HepG2 (cell line): Measurements from ENCODE around the gene JAGN1. TPM values are rescaled to one million over a fixed set of nuclear protein-coding genes. Genes with fewer than 3 reads are reported as not detected.

Experiments
- CCDC6 ChIP-seq: sonication (generic); formaldehyde crosslinking; IDR thresholded peaks from 2 replicates; pipeline ENCODE4 v1.8.1; 2022; ENCODE audit warnings: mild to moderate bottlenecking, missing genetic modification reagents, moderate library complexity
- CREB1 ChIP-seq, 2 experiments: fragments of 450-650 bp in 1 of 2; IDR thresholded peaks; 2 replicates each; pipeline ENCODE4 v1.6.1; 2016 to 2017; ENCODE audit warnings: control low read depth in 1 of 2, mild to moderate bottlenecking in 1 of 2, missing compliant biosample characterization in 1 of 2, missing genetic modification characterization in 1 of 2
- KLF9 ChIP-seq: IDR thresholded peaks from 2 replicates; pipeline ENCODE4 v1.6.1; 2016; ENCODE audit warnings: low read depth
- MTA3 ChIP-seq: sonication (generic); formaldehyde crosslinking; IDR thresholded peaks from 2 replicates; pipeline ENCODE4 v1.4.0; 2020; ENCODE audit warnings: missing genetic modification reagents
- NFIC ChIP-seq: IDR thresholded peaks from 2 replicates; pipeline ENCODE4 v1.6.1; 2012; ENCODE audit warnings: mild to moderate bottlenecking, low read length, inconsistent platforms
- NONO ChIP-seq, 2 experiments: fragments of 450-650 bp in 1 of 2; sonication (generic) in 1 of 2; formaldehyde crosslinking in 1 of 2; IDR thresholded peaks in 1 of 2; conservative IDR thresholded peaks in 1 of 2; 2 replicates each; pipeline versions ENCODE4 v1.6.1 to v1.8.0; 2017 to 2022; ENCODE audit warnings: mild to moderate bottlenecking in 1 of 2, missing genetic modification reagents in 1 of 2, moderate library complexity in 1 of 2
- NPAS2 ChIP-seq: sonication (generic); formaldehyde crosslinking; IDR thresholded peaks from 2 replicates; pipeline ENCODE4 v1.8.0; 2022; ENCODE audit warnings: mild to moderate bottlenecking, missing genetic modification reagents, borderline replicate concordance
- PHB2 ChIP-seq: fragments of 450-650 bp; IDR thresholded peaks from 2 replicates; pipeline ENCODE4 v1.6.1; 2018; ENCODE audit not compliant: partially characterized antibody
- RFX3 ChIP-seq: IDR thresholded peaks from 2 replicates; pipeline ENCODE4 v1.6.1; 2016; ENCODE audit warnings: missing biosample characterization, missing genetic modification reagents
- SMARCC2 ChIP-seq: fragments of 450-650 bp; IDR thresholded peaks from 2 replicates; pipeline ENCODE4 v1.6.1; 2017; ENCODE audit warnings: antibody characterized with exemption, mild to moderate bottlenecking
- TOE1 ChIP-seq: sonication (generic); formaldehyde crosslinking; IDR thresholded peaks from 2 replicates; pipeline ENCODE4 v1.4.0; 2020; ENCODE audit warnings: mild to moderate bottlenecking, missing genetic modification reagents
- ZNF543 ChIP-seq: sonication (generic); formaldehyde crosslinking; IDR thresholded peaks from 2 replicates; pipeline ENCODE4 v1.4.0; 2020; ENCODE audit warnings: mild to moderate bottlenecking, missing genetic modification reagents
- ZNF737 ChIP-seq: sonication (generic); formaldehyde crosslinking; IDR thresholded peaks from 2 replicates; pipeline ENCODE4 v1.5.0; 2020; ENCODE audit warnings: missing genetic modification reagents, mild to moderate bottlenecking, borderline replicate concordance
- ZNF747 ChIP-seq: sonication (generic); formaldehyde crosslinking; IDR thresholded peaks from 2 replicates; pipeline ENCODE4 v1.8.1; 2023; ENCODE audit warnings: missing genetic modification reagents, mild to moderate bottlenecking, borderline replicate concordance
- polyA plus RNA-seq, 8 experiments: library from polyadenylated mRNA; depleted of rRNA in 3 of 8; stranded (reverse) in 7 of 8; unstranded in 1 of 8; fragments of >200 nt; fragmentation: Illumina TruSeq in 4 of 8; extraction: Trizol in 4 of 8; gene quantifications; 2 replicates each; pipeline versions ENCODE4 v1.2.1 to v1.2.3, GENCODE V29; 2011 to 2016; ENCODE audit warnings: low read depth in 4 of 8, missing spikeins in 1 of 8, mixed read lengths in 1 of 8; ENCODE audit not compliant: insufficient read depth in 1 of 8
- total RNA-seq, 5 experiments: library from RNA; depleted of rRNA; stranded (reverse); fragments of >200 nt; fragmentation: Illumina TruSeq; extraction: Trizol; gene quantifications; 2 replicates each; pipeline ENCODE4 v1.2.3, GENCODE V29; 2016; ENCODE audit warnings: low read depth in 1 of 5
- TF ChIP-seq, protein P1 (sequence below): fragments of 450-650 bp; IDR thresholded peaks from 2 replicates; pipeline ENCODE4 v1.6.1; 2017; ENCODE audit warnings: mild to moderate bottlenecking
- TF ChIP-seq, protein P2 (sequence below): sonication (generic); formaldehyde crosslinking; IDR thresholded peaks from 2 replicates; pipeline ENCODE4 v1.8.1; 2023; ENCODE audit warnings: mild to moderate bottlenecking, inconsistent platforms, moderate library complexity, missing genetic modification reagents, borderline replicate concordance
- TF ChIP-seq, protein P3 (sequence below): sonication (generic); formaldehyde crosslinking; IDR thresholded peaks from 2 replicates; pipeline ENCODE4 v1.4.0; 2020; ENCODE audit warnings: low read depth, missing genetic modification reagents
- TF ChIP-seq, protein P4 (sequence below): sonication (generic); formaldehyde crosslinking; IDR thresholded peaks from 2 replicates; pipeline ENCODE4 v1.4.0; 2020; ENCODE audit warnings: missing genetic modification reagents
- TF ChIP-seq, protein P5 (sequence below): sonication (generic); formaldehyde crosslinking; IDR thresholded peaks from 2 replicates; pipeline ENCODE4 v1.5.0; 2020; ENCODE audit warnings: mild to moderate bottlenecking, missing genetic modification reagents

Gene JAGN1
- total and polyA plus RNA-seq, 2 of the 13 experiments (the other 11 are each of a cell fraction or from before 2014, with no cell fraction given) = 49.9 to 50.9 TPM

DNA sequence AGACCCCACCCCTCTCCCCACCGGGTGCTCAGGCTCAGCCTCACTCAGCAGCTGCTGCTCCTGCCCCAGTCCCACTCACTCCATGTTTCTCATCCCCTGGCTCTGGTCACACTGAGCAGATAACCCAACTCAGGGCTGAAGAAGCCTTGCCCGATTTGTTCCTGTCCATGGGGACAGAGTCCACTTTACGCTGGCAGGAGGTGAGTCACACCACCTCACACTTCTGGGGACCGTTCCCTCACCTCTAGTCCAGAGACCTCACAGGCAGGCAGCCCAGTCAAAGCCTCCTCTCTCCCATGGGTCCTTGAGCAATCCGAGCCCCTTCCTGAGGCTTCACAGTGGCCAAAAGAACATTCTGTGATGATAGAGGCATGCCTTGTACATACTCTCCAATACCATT, 11.7 kb upstream of the JAGN1 start (continued):
- TF ChIP-seq, protein P1, sequence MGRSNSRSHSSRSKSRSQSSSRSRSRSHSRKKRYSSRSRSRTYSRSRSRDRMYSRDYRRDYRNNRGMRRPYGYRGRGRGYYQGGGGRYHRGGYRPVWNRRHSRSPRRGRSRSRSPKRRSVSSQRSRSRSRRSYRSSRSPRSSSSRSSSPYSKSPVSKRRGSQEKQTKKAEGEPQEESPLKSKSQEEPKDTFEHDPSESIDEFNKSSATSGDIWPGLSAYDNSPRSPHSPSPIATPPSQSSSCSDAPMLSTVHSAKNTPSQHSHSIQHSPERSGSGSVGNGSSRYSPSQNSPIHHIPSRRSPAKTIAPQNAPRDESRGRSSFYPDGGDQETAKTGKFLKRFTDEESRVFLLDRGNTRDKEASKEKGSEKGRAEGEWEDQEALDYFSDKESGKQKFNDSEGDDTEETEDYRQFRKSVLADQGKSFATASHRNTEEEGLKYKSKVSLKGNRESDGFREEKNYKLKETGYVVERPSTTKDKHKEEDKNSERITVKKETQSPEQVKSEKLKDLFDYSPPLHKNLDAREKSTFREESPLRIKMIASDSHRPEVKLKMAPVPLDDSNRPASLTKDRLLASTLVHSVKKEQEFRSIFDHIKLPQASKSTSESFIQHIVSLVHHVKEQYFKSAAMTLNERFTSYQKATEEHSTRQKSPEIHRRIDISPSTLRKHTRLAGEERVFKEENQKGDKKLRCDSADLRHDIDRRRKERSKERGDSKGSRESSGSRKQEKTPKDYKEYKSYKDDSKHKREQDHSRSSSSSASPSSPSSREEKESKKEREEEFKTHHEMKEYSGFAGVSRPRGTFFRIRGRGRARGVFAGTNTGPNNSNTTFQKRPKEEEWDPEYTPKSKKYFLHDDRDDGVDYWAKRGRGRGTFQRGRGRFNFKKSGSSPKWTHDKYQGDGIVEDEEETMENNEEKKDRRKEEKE = no peak
- TF ChIP-seq, protein P2, sequence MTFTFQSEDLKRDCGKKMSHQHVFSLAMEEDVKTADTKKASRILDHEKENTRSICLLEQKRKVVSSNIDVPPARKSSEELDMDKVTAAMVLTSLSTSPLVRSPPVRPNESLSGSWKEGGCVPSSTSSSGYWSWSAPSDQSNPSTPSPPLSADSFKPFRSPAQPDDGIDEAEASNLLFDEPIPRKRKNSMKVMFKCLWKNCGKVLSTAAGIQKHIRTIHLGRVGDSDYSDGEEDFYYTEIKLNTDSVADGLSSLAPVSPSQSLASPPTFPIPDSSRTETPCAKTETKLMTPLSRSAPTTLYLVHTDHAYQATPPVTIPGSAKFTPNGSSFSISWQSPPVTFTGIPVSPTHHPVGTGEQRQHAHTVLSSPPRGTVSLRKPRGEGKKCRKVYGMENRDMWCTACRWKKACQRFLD = no peak
- no peak for TF ChIP-seq CREB1 (IDR thresholded peaks at IDR 0.05)
- no peak for TF ChIP-seq CREB1 (CRISPR knock-in tag; IDR thresholded peaks at IDR 0.05)
- TF ChIP-seq MTA3 = no peak
- TF ChIP-seq, protein P3, sequence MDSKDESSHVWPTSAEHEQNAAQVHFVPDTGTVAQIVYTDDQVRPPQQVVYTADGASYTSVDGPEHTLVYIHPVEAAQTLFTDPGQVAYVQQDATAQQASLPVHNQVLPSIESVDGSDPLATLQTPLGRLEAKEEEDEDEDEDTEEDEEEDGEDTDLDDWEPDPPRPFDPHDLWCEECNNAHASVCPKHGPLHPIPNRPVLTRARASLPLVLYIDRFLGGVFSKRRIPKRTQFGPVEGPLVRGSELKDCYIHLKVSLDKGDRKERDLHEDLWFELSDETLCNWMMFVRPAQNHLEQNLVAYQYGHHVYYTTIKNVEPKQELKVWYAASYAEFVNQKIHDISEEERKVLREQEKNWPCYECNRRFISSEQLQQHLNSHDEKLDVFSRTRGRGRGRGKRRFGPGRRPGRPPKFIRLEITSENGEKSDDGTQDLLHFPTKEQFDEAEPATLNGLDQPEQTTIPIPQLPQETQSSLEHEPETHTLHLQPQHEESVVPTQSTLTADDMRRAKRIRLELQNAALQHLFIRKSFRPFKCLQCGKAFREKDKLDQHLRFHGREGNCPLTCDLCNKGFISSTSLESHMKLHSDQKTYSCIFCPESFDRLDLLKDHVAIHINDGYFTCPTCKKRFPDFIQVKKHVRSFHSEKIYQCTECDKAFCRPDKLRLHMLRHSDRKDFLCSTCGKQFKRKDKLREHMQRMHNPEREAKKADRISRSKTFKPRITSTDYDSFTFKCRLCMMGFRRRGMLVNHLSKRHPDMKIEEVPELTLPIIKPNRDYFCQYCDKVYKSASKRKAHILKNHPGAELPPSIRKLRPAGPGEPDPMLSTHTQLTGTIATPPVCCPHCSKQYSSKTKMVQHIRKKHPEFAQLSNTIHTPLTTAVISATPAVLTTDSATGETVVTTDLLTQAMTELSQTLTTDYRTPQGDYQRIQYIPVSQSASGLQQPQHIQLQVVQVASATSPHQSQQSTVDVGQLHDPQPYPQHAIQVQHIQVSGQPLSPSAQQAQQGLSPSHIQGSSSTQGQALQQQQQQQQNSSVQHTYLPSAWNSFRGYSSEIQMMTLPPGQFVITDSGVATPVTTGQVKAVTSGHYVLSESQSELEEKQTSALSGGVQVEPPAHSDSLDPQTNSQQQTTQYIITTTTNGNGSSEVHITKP (CRISPR knock-in tag) = no peak
- no peak for TF ChIP-seq PHB2
- no peak for TF ChIP-seq NPAS2 (CRISPR knock-in tag)
- no peak for TF ChIP-seq RFX3 (CRISPR knock-in tag)
- TF ChIP-seq ZNF543 (CRISPR knock-in tag) = no peak
- no peak for TF ChIP-seq ZNF747 (CRISPR knock-in tag)
- TF ChIP-seq, protein P4, sequence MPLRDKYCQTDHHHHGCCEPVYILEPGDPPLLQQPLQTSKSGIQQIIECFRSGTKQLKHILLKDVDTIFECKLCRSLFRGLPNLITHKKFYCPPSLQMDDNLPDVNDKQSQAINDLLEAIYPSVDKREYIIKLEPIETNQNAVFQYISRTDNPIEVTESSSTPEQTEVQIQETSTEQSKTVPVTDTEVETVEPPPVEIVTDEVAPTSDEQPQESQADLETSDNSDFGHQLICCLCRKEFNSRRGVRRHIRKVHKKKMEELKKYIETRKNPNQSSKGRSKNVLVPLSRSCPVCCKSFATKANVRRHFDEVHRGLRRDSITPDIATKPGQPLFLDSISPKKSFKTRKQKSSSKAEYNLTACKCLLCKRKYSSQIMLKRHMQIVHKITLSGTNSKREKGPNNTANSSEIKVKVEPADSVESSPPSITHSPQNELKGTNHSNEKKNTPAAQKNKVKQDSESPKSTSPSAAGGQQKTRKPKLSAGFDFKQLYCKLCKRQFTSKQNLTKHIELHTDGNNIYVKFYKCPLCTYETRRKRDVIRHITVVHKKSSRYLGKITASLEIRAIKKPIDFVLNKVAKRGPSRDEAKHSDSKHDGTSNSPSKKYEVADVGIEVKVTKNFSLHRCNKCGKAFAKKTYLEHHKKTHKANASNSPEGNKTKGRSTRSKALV (CRISPR knock-in tag) = no peak
- TF ChIP-seq, protein P5, sequence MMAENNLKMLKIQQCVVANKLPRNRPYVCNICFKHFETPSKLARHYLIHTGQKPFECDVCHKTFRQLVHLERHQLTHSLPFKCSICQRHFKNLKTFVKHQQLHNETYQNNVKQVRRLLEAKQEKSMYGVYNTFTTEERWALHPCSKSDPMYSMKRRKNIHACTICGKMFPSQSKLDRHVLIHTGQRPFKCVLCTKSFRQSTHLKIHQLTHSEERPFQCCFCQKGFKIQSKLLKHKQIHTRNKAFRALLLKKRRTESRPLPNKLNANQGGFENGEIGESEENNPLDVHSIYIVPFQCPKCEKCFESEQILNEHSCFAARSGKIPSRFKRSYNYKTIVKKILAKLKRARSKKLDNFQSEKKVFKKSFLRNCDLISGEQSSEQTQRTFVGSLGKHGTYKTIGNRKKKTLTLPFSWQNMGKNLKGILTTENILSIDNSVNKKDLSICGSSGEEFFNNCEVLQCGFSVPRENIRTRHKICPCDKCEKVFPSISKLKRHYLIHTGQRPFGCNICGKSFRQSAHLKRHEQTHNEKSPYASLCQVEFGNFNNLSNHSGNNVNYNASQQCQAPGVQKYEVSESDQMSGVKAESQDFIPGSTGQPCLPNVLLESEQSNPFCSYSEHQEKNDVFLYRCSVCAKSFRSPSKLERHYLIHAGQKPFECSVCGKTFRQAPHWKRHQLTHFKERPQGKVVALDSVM = no peak
- no peak for TF ChIP-seq KLF9 (CRISPR knock-in tag)
- TF ChIP-seq CCDC6 = no peak
- no peak for TF ChIP-seq NFIC
- TF ChIP-seq NONO (IDR thresholded peaks at IDR 0.05) = no peak
- no peak for TF ChIP-seq NONO (CRISPR knock-in tag; conservative IDR thresholded peaks at IDR 0.05)
- TF ChIP-seq SMARCC2 = 0 out of 2 replicates have a peak, but pooled peaks have one; percentile 22
- no peak for TF ChIP-seq ZNF737 (CRISPR knock-in tag)
- no peak for TF ChIP-seq TOE1
